Measurements from ENCODE around the gene SMOC1. TPM values are rescaled to one million over a fixed set of nuclear protein-coding genes. Genes with fewer than 3 reads are reported as not detected.

SMOC1 gene
- total and polyA plus RNA-seq, 2 donors (not counting 1 experiment from before 2014, with no cell fraction given), result 0.06 TPM; not detected in 1

DNA sequence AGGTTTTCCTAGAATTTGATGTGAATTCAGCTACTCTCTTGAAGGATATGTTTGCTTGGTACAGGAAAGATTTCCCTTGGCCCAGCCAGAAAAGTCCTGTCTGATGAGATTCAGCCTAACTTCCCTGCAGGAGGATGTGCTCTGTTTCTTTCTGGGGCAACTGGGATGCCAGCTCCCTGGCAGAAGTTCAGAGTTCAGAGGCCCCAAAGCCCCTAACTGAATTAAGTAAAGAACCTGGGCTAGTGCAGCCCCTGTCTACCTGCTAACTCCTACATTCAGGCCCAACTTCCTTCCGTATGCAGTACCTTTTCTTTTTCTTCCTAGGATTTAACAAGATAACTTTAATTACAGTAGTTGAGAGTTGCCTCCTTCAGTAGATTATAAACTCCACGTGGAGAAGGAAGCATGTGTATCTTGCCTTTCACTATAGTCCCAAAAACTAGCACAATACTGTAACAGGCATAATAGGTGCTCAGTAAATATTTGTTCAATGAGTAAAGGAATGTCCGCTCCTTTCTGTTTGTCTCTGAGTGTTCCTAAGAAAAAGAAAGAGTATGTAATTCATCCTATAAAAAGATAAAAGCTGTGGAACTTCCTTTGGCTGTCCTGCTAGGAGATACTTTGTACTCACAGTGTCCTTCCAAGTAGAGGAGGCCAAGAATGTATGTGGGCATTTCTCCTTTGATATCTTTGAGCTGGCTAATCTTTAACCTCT lies 168.5 kb downstream of the SMOC1 start:
- Histone ChIP-seq H3K4me3 (replicated peaks in 1 of 4; ENCODE audit: control extremely low read depth in 1 of 4, insufficient read depth in 1 of 4, low read depth in 3 of 4, low read length in 4 of 4) (no peak overlapping the region), H3K36me3 (ENCODE audit: control insufficient read depth, insufficient read depth, low read length) (no peaks in the 10 kb centered on the region), H3K27me3 (ENCODE audit: control insufficient read depth, insufficient read depth, low read length) (no peaks in the 10 kb centered on the region), H3K79me2 (ENCODE audit: control insufficient read depth, insufficient read depth, low read length) (no peaks in the 10 kb centered on the region), H3K9me3 (ENCODE audit: control insufficient read depth, insufficient read depth, low read depth, low read length) (no peaks in the 10 kb centered on the region), H3K27ac (ENCODE audit: insufficient read depth, low read length) (no peak overlapping the region), H3K4me1 (ENCODE audit: control insufficient read depth, extremely low read depth, insufficient read depth, low read length) (no peaks in the 10 kb centered on the region), H4K20me1 (ENCODE audit: control insufficient read depth, extremely low read depth, insufficient read depth, low read length) (no peaks in the 10 kb centered on the region), H3K9ac (ENCODE audit: insufficient read depth, low read length) (no peak overlapping the region), H2AFZ (ENCODE audit: low read length) (no peak overlapping the region), H3K4me2 (ENCODE audit: extremely low read depth, insufficient read depth, low read length) (no peak overlapping the region)
- no peak for TF ChIP-seq EZH2 (IDR thresholded peaks at IDR 0.05; ENCODE audit: low read length, missing control alignments)
- TF ChIP-seq CTCF (conservative IDR thresholded peaks at IDR 0.05 in 1 of 2, IDR thresholded peaks at IDR 0.05 in 1 of 2; ENCODE audit: low read depth in 1 of 2, low read length in 2 of 2), result no peak
- no peak for DNase-seq (ENCODE audit: low read depth in 2 of 2)

- H3K36me3 ChIP-seq (ENCODE audit: control insufficient read depth, insufficient read depth, low read length), result no peaks in the 10 kb centered on the region
- H3K4me2 ChIP-seq (ENCODE audit: extremely low read depth, insufficient read depth, low read length), result no peak overlapping the region
- no peaks in the 10 kb centered on the region for H3K9me3 ChIP-seq (ENCODE audit: control insufficient read depth, insufficient read depth, low read depth, low read length)
- no peak overlapping the region for H3K27ac ChIP-seq (ENCODE audit: insufficient read depth, low read length)
- no peaks in the 10 kb centered on the region for H4K20me1 ChIP-seq (ENCODE audit: control insufficient read depth, extremely low read depth, insufficient read depth, low read length)
- no peak overlapping the region for H3K4me3 ChIP-seq (replicated peaks in 1 of 4; ENCODE audit: control extremely low read depth in 1 of 4, insufficient read depth in 1 of 4, low read depth in 3 of 4, low read length in 4 of 4)
- H2AFZ ChIP-seq (ENCODE audit: low read length), result no peak overlapping the region
- no peaks in the 10 kb centered on the region for H3K27me3 ChIP-seq (ENCODE audit: control insufficient read depth, insufficient read depth, low read length)
- no peaks in the 10 kb centered on the region for H3K4me1 ChIP-seq (ENCODE audit: control insufficient read depth, extremely low read depth, insufficient read depth, low read length)
- TF ChIP-seq EZH2 (IDR thresholded peaks at IDR 0.05; ENCODE audit: low read length, missing control alignments), result no peak
- TF ChIP-seq CTCF (conservative IDR thresholded peaks at IDR 0.05 in 1 of 2, IDR thresholded peaks at IDR 0.05 in 1 of 2; ENCODE audit: low read depth in 1 of 2, low read length in 2 of 2), result no peak
- DNase-seq (ENCODE audit: low read depth in 2 of 2), result no peak
- no peak overlapping the region for H3K9ac ChIP-seq (ENCODE audit: insufficient read depth, low read length)
- H3K79me2 ChIP-seq (ENCODE audit: control insufficient read depth, insufficient read depth, low read length), result no peaks in the 10 kb centered on the region
Observed at GRCh38 chr14:70048313-70048654, 169.1 kb downstream of the SMOC1 start.

DNA sequence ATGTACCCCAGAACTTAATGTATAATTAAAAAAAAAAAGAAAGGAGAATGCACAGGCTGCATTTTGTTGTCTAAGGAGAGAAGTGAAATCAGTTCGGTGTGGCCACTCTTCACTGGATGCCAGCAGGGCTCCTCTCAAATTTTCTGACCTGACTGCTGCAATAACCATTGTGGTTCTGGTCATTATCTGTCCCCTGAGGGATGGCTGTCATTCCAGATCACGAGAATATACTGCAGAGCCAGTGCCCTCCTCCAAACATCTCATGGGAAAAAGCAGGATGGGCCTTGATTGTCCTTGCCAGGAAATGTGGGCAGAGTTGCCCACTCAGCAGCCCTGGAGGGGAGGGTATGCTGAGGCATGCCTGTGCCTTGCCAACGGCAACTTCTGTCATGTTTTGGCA lies 170.4 kb downstream of the SMOC1 start:
- no peaks in the 10 kb centered on the region for H3K27me3 ChIP-seq (ENCODE audit: control insufficient read depth, insufficient read depth, low read length)
- H3K9me3 ChIP-seq (ENCODE audit: control insufficient read depth, insufficient read depth, low read depth, low read length), result no peaks in the 10 kb centered on the region
- no peak overlapping the region for H3K9ac ChIP-seq (ENCODE audit: insufficient read depth, low read length)
- H4K20me1 ChIP-seq (ENCODE audit: control insufficient read depth, extremely low read depth, insufficient read depth, low read length), result no peaks in the 10 kb centered on the region
- H3K4me2 ChIP-seq (ENCODE audit: extremely low read depth, insufficient read depth, low read length), result no peak overlapping the region
- H3K27ac ChIP-seq (ENCODE audit: insufficient read depth, low read length), result no peak overlapping the region
- H3K36me3 ChIP-seq (ENCODE audit: control insufficient read depth, insufficient read depth, low read length), result no peaks in the 10 kb centered on the region
- no peaks in the 10 kb centered on the region for H3K4me1 ChIP-seq (ENCODE audit: control insufficient read depth, extremely low read depth, insufficient read depth, low read length)
- no peak overlapping the region for H2AFZ ChIP-seq (ENCODE audit: low read length)
- H3K4me3 ChIP-seq (replicated peaks in 1 of 4; ENCODE audit: control extremely low read depth in 1 of 4, insufficient read depth in 1 of 4, low read depth in 3 of 4, low read length in 4 of 4), result no peak overlapping the region
- DNase-seq (ENCODE audit: low read depth in 2 of 2), result no peak
- H3K79me2 ChIP-seq (ENCODE audit: control insufficient read depth, insufficient read depth, low read length), result no peaks in the 10 kb centered on the region
- TF ChIP-seq EZH2 (IDR thresholded peaks at IDR 0.05; ENCODE audit: low read length, missing control alignments) (no peak), CTCF (conservative IDR thresholded peaks at IDR 0.05 in 1 of 2, IDR thresholded peaks at IDR 0.05 in 1 of 2; ENCODE audit: low read depth in 1 of 2, low read length in 2 of 2) (no peak)

All from fibroblast of lung (primary cell).